HepG2 (cell line): ENCODE results near the gene RAB3D. TPM values are rescaled to one million over a fixed set of nuclear protein-coding genes. Genes with fewer than 3 reads are reported as not detected.

ENCODE experiments used
- ATF7 ChIP-seq, 2 experiments: fragments of 450-650 bp in 1 of 2; sonication (generic) in 1 of 2; formaldehyde crosslinking in 1 of 2; IDR thresholded peaks; 2 replicates each; pipeline versions ENCODE4 v1.4.0 to v1.6.1; 2016 to 2020; ENCODE audit warnings: antibody characterized with exemption in 1 of 2, mild to moderate bottlenecking in 1 of 2, missing genetic modification reagents in 1 of 2
- ERF ChIP-seq: IDR thresholded peaks from 2 replicates; pipeline ENCODE4 v1.6.1; 2018; ENCODE audit warnings: missing biosample characterization, missing genetic modification reagents
- ESRRA ChIP-seq: sonication (generic); formaldehyde crosslinking; IDR thresholded peaks from 2 replicates; pipeline ENCODE4 v1.5.1; 2020; ENCODE audit warnings: mild to moderate bottlenecking, low read depth, missing genetic modification reagents
- ETV6 ChIP-seq: sonication (generic); formaldehyde crosslinking; conservative IDR thresholded peaks from 2 replicates; pipeline ENCODE4 v1.4.0; 2020; ENCODE audit warnings: missing genetic modification reagents
- GLI4 ChIP-seq: sonication (generic); formaldehyde crosslinking; IDR thresholded peaks from 2 replicates; pipeline ENCODE4 v1.5.1; 2020; ENCODE audit warnings: missing genetic modification reagents, mild to moderate bottlenecking, moderate library complexity, borderline replicate concordance
- JDP2 ChIP-seq: sonication (generic); formaldehyde crosslinking; IDR thresholded peaks from 2 replicates; pipeline ENCODE4 v1.8.1; 2022; ENCODE audit warnings: missing genetic modification reagents, borderline replicate concordance
- KMT2A ChIP-seq: sonication (generic); formaldehyde crosslinking; IDR thresholded peaks from 2 replicates; pipeline ENCODE4 v1.4.0; 2020; ENCODE audit warnings: missing genetic modification reagents
- KMT2B ChIP-seq: IDR thresholded peaks from 2 replicates; pipeline ENCODE4 v1.6.1; 2016; ENCODE audit warnings: missing genetic modification reagents, missing compliant biosample characterization
- MIER2 ChIP-seq: IDR thresholded peaks from 2 replicates; pipeline ENCODE4 v1.6.1; 2016; ENCODE audit warnings: missing biosample characterization, missing genetic modification reagents
- SIX1 ChIP-seq: sonication (generic); formaldehyde crosslinking; IDR thresholded peaks from 2 replicates; pipeline ENCODE4 v1.4.0; 2020; ENCODE audit warnings: missing genetic modification reagents, borderline replicate concordance
- SNAI1 ChIP-seq: sonication (generic); formaldehyde crosslinking; IDR thresholded peaks from 2 replicates; pipeline ENCODE4 v1.5.0; 2020; ENCODE audit warnings: mild to moderate bottlenecking, missing genetic modification reagents, borderline replicate concordance
- SOX6 ChIP-seq, 2 experiments: fragments of 450-650 bp in 1 of 2; sonication (generic) in 1 of 2; formaldehyde crosslinking in 1 of 2; IDR thresholded peaks; 2 replicates each; pipeline versions ENCODE4 v1.4.0 to v1.6.1; 2017 to 2020; ENCODE audit warnings: antibody characterized with exemption in 1 of 2, mild to moderate bottlenecking in 1 of 2, missing genetic modification reagents in 1 of 2
- ZNF224 ChIP-seq: sonication (generic); formaldehyde crosslinking; IDR thresholded peaks from 2 replicates; pipeline ENCODE4 v1.5.0; 2020; ENCODE audit warnings: mild to moderate bottlenecking, missing genetic modification reagents
- ZNF547 ChIP-seq: sonication (generic); formaldehyde crosslinking; IDR thresholded peaks from 2 replicates; pipeline ENCODE4 v1.5.1; 2020; ENCODE audit warnings: mild to moderate bottlenecking, missing genetic modification reagents
- ZNF749 ChIP-seq: sonication (generic); formaldehyde crosslinking; IDR thresholded peaks from 2 replicates; pipeline ENCODE4 v1.8.0; 2022; ENCODE audit warnings: mild to moderate bottlenecking, missing genetic modification reagents, moderate library complexity, borderline replicate concordance
- ZNF850 ChIP-seq: sonication (generic); formaldehyde crosslinking; conservative IDR thresholded peaks from 2 replicates; pipeline ENCODE4 v1.9.0; 2021; ENCODE audit warnings: mild to moderate bottlenecking, missing genetic modification reagents
- ZNF879 ChIP-seq: sonication (generic); formaldehyde crosslinking; IDR thresholded peaks from 2 replicates; pipeline ENCODE4 v1.8.1; 2023; ENCODE audit warnings: missing genetic modification reagents
- polyA plus RNA-seq, 8 experiments: library from polyadenylated mRNA; depleted of rRNA in 3 of 8; stranded (reverse) in 7 of 8; unstranded in 1 of 8; fragments of >200 nt; fragmentation: Illumina TruSeq in 4 of 8; extraction: Trizol in 4 of 8; gene quantifications; 2 replicates each; pipeline versions ENCODE4 v1.2.1 to v1.2.3, GENCODE V29; 2011 to 2016; ENCODE audit warnings: low read depth in 4 of 8, missing spikeins in 1 of 8, mixed read lengths in 1 of 8; ENCODE audit not compliant: insufficient read depth in 1 of 8
- total RNA-seq, 5 experiments: library from RNA; depleted of rRNA; stranded (reverse); fragments of >200 nt; fragmentation: Illumina TruSeq; extraction: Trizol; gene quantifications; 2 replicates each; pipeline ENCODE4 v1.2.3, GENCODE V29; 2016; ENCODE audit warnings: low read depth in 1 of 5
- TF ChIP-seq, protein P1 (sequence below): sonication (generic); formaldehyde crosslinking; IDR thresholded peaks from 2 replicates; pipeline ENCODE4 v1.4.0; 2020; ENCODE audit warnings: mild to moderate bottlenecking, missing genetic modification reagents
- TF ChIP-seq, protein P2 (sequence below): sonication (generic); formaldehyde crosslinking; IDR thresholded peaks from 2 replicates; pipeline ENCODE4 v1.4.0; 2020; ENCODE audit warnings: missing genetic modification reagents
- TF ChIP-seq, protein P3 (sequence below): IDR thresholded peaks from 2 replicates; pipeline ENCODE4 v1.6.1; 2016; ENCODE audit warnings: low read depth, control low read depth
- TF ChIP-seq, protein P4 (sequence below): sonication (generic); formaldehyde crosslinking; conservative IDR thresholded peaks from 2 replicates; pipeline ENCODE4 v1.4.0; 2020; ENCODE audit warnings: missing genetic modification reagents

Gene RAB3D
- total and polyA plus RNA-seq, 2 of the 13 experiments (the other 11 are each of a cell fraction or from before 2014, with no cell fraction given) = 2.0 to 16.1 TPM

DNA sequence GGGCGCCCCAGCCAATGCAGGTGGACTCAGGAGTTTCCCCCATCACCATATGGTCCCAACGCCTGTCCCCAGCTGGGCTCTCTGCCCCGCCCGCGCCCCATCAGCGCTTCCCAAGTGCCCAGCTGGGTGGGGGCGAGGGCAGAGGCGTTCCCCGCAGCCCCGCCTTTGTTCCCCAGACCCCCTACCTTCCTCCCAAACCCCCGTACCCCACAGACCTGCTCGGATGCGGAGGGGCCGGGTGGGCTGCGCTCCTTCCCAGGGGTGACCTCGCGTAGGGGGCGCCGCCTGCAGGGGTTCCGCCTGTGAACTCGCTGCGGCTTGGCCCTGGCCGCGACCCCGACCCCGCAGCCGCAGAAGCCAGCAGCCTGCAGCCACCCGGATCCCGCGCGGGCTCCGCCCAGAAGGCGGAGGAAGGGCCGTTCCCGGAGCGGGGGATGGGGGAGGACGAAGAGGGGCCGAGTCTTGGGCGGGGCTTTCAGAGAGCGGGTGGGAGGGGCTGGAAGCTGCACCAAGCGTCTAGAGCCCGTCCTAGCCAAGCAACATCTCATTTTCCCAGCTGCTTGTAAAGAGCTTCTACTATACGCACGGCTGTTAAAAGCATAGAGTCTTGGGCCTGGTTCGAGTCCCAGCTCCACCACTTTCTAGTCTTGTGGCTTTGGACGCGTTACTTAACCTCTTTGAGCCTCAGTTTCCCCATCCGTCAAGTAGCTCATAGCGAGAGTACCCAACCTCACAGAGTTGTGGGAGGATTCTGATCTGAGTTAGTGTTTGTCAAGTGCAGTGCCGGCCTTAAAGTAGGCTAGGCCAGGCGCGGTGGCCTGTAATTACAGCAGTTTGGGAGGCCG is at the start of gene RAB3D (continued):
- TF ChIP-seq KMT2B (CRISPR knock-in tag) = no peak
- TF ChIP-seq KMT2A (CRISPR knock-in tag) = no peak
- TF ChIP-seq SOX6 (IDR thresholded peaks at IDR 0.05) = no peak
- no peak for TF ChIP-seq SOX6 (CRISPR knock-in tag; IDR thresholded peaks at IDR 0.05)
- no peak for TF ChIP-seq SNAI1
- no peak for TF ChIP-seq ZNF850
- no peak for TF ChIP-seq ETV6 (CRISPR knock-in tag)
- no peak for TF ChIP-seq ESRRA (CRISPR knock-in tag)
- TF ChIP-seq, protein P1, sequence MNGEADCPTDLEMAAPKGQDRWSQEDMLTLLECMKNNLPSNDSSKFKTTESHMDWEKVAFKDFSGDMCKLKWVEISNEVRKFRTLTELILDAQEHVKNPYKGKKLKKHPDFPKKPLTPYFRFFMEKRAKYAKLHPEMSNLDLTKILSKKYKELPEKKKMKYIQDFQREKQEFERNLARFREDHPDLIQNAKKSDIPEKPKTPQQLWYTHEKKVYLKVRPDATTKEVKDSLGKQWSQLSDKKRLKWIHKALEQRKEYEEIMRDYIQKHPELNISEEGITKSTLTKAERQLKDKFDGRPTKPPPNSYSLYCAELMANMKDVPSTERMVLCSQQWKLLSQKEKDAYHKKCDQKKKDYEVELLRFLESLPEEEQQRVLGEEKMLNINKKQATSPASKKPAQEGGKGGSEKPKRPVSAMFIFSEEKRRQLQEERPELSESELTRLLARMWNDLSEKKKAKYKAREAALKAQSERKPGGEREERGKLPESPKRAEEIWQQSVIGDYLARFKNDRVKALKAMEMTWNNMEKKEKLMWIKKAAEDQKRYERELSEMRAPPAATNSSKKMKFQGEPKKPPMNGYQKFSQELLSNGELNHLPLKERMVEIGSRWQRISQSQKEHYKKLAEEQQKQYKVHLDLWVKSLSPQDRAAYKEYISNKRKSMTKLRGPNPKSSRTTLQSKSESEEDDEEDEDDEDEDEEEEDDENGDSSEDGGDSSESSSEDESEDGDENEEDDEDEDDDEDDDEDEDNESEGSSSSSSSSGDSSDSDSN (CRISPR knock-in tag) = peak; percentile 31; the same call in 1 of the 2 replicates
- TF ChIP-seq, protein P2, sequence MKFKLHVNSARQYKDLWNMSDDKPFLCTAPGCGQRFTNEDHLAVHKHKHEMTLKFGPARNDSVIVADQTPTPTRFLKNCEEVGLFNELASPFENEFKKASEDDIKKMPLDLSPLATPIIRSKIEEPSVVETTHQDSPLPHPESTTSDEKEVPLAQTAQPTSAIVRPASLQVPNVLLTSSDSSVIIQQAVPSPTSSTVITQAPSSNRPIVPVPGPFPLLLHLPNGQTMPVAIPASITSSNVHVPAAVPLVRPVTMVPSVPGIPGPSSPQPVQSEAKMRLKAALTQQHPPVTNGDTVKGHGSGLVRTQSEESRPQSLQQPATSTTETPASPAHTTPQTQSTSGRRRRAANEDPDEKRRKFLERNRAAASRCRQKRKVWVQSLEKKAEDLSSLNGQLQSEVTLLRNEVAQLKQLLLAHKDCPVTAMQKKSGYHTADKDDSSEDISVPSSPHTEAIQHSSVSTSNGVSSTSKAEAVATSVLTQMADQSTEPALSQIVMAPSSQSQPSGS (CRISPR knock-in tag) = no peak
- TF ChIP-seq ERF = peak; percentile 29; the same call in 1 of the 2 replicates
- no peak for TF ChIP-seq MIER2 (CRISPR knock-in tag)
- TF ChIP-seq JDP2 (CRISPR knock-in tag) = no peak
- no peak for TF ChIP-seq ZNF879 (CRISPR knock-in tag)
- TF ChIP-seq ZNF547 (CRISPR knock-in tag) = peak; percentile 71; the same call in 1 of the 2 replicates
- no peak for TF ChIP-seq ATF7 (IDR thresholded peaks at IDR 0.05)
- no peak; the same call in 1 of the 2 replicates for TF ChIP-seq ATF7 (CRISPR knock-in tag; IDR thresholded peaks at IDR 0.05)
- TF ChIP-seq, protein P3, sequence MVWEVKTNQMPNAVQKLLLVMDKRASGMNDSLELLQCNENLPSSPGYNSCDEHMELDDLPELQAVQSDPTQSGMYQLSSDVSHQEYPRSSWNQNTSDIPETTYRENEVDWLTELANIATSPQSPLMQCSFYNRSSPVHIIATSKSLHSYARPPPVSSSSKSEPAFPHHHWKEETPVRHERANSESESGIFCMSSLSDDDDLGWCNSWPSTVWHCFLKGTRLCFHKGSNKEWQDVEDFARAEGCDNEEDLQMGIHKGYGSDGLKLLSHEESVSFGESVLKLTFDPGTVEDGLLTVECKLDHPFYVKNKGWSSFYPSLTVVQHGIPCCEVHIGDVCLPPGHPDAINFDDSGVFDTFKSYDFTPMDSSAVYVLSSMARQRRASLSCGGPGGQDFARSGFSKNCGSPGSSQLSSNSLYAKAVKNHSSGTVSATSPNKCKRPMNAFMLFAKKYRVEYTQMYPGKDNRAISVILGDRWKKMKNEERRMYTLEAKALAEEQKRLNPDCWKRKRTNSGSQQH (CRISPR knock-in tag) = no peak
- 0 out of 2 replicates have a peak, but pooled peaks have one; percentile 32 for TF ChIP-seq ZNF224 (CRISPR knock-in tag)
- no peak for TF ChIP-seq GLI4 (CRISPR knock-in tag)
- TF ChIP-seq SIX1 = no peak
- no peak for TF ChIP-seq ZNF749
- TF ChIP-seq, protein P4, sequence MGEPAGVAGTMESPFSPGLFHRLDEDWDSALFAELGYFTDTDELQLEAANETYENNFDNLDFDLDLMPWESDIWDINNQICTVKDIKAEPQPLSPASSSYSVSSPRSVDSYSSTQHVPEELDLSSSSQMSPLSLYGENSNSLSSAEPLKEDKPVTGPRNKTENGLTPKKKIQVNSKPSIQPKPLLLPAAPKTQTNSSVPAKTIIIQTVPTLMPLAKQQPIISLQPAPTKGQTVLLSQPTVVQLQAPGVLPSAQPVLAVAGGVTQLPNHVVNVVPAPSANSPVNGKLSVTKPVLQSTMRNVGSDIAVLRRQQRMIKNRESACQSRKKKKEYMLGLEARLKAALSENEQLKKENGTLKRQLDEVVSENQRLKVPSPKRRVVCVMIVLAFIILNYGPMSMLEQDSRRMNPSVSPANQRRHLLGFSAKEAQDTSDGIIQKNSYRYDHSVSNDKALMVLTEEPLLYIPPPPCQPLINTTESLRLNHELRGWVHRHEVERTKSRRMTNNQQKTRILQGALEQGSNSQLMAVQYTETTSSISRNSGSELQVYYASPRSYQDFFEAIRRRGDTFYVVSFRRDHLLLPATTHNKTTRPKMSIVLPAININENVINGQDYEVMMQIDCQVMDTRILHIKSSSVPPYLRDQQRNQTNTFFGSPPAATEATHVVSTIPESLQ (CRISPR knock-in tag) = no peak
